ENCODE measurements around the gene HDLBP. TPM values are rescaled to one million over a fixed set of nuclear protein-coding genes. Genes with fewer than 3 reads are reported as not detected.

HDLBP gene
- total RNA-seq, 1 experiment from 2014 or later, result 908 TPM

GRCh38 chr2:241268716-241269445 is 46.6 kb downstream of the HDLBP start:
- BruUV-seq (replicated peaks), result no TSS peak
- Histone ChIP-seq H3K27ac (no peak overlapping the region), H3K9me3 (ENCODE audit: insufficient read depth, low read depth) (no peaks in the 10 kb centered on the region), H3F3A (ENCODE audit: insufficient read depth, low read depth) (peaks cover 23% of the 10 kb centered on the region; the same call in 1 of the 2 replicates), H2AFZ (no peak overlapping the region), H3K36me3 (ENCODE audit: low read depth) (peaks cover 40% of the 10 kb centered on the region), H3K9me2 (ENCODE audit: insufficient read depth) (no peaks in the 10 kb centered on the region), H3K79me2 (ENCODE audit: low read depth) (peaks cover 62% of the 10 kb centered on the region), H4K20me1 (ENCODE audit: insufficient read depth) (peaks cover 74% of the 10 kb centered on the region), H3K4me3 (no peak overlapping the region), H3K27me3 (ENCODE audit: insufficient read depth, low read depth) (no peaks in the 10 kb centered on the region), H3K4me2 (no peak overlapping the region), H3K4me1 (replicated peaks; ENCODE audit: insufficient read depth) (peaks cover 31% of the 10 kb centered on the region)
- no peak for TF ChIP-seq EZH2 (IDR thresholded peaks at IDR 0.05; ENCODE audit: low read depth)
- TF ChIP-seq, protein P1, sequence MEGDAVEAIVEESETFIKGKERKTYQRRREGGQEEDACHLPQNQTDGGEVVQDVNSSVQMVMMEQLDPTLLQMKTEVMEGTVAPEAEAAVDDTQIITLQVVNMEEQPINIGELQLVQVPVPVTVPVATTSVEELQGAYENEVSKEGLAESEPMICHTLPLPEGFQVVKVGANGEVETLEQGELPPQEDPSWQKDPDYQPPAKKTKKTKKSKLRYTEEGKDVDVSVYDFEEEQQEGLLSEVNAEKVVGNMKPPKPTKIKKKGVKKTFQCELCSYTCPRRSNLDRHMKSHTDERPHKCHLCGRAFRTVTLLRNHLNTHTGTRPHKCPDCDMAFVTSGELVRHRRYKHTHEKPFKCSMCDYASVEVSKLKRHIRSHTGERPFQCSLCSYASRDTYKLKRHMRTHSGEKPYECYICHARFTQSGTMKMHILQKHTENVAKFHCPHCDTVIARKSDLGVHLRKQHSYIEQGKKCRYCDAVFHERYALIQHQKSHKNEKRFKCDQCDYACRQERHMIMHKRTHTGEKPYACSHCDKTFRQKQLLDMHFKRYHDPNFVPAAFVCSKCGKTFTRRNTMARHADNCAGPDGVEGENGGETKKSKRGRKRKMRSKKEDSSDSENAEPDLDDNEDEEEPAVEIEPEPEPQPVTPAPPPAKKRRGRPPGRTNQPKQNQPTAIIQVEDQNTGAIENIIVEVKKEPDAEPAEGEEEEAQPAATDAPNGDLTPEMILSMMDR (conservative IDR thresholded peaks at IDR 0.05), result no peak
- ChIA-PET POLR2A (ENCODE audit: unreplicated experiment) (interaction anchor here (0.6 kb wide), 1 partner anchor 434 kb away, joined by 6 read pairs; no protein-coding TSS in a partner anchor), CTCF (no interaction called here)
- intact Hi-C loops (cut with micrococcal nuclease; ENCODE audit: unreplicated experiment), result no loop called here
- peak; percentile 31 to 54 for DNase-seq

GRCh38 chr2:241268306-241268705 is 47.2 kb downstream of the HDLBP start:
- no TSS peak for BruUV-seq (replicated peaks)
- peaks cover 65% of the 10 kb centered on the region for H3K79me2 ChIP-seq (ENCODE audit: low read depth)
- TF ChIP-seq, protein P1 (conservative IDR thresholded peaks at IDR 0.05), result no peak
- TF ChIP-seq EZH2 (IDR thresholded peaks at IDR 0.05; ENCODE audit: low read depth), result no peak
- no peak overlapping the region for H3K4me3 ChIP-seq
- H3K9me2 ChIP-seq (ENCODE audit: insufficient read depth), result no peaks in the 10 kb centered on the region
- peaks cover 18% of the 10 kb centered on the region; the same call in 1 of the 2 replicates for H3F3A ChIP-seq (ENCODE audit: insufficient read depth, low read depth)
- H3K4me2 ChIP-seq, result no peak overlapping the region
- peaks cover 45% of the 10 kb centered on the region for H3K36me3 ChIP-seq (ENCODE audit: low read depth)
- ChIA-PET POLR2A (ENCODE audit: unreplicated experiment) (no interaction called here), CTCF (no interaction called here)
- no peak overlapping the region for H2AFZ ChIP-seq
- H4K20me1 ChIP-seq (ENCODE audit: insufficient read depth), result peaks cover 72% of the 10 kb centered on the region
- DNase-seq, result no peak
- no peaks in the 10 kb centered on the region for H3K27me3 ChIP-seq (ENCODE audit: insufficient read depth, low read depth)
- H3K4me1 ChIP-seq (replicated peaks; ENCODE audit: insufficient read depth), result peaks cover 31% of the 10 kb centered on the region
- H3K27ac ChIP-seq, result no peak overlapping the region
- intact Hi-C loops (cut with micrococcal nuclease; ENCODE audit: unreplicated experiment), result no loop called here
- no peaks in the 10 kb centered on the region for H3K9me3 ChIP-seq (ENCODE audit: insufficient read depth, low read depth)

GRCh38 chr2:241267249-241268067 is 48.0 kb downstream of the HDLBP start:
- ChIA-PET POLR2A (ENCODE audit: unreplicated experiment) (no interaction called here), CTCF (interaction anchor here (0.7 kb wide), 1 partner anchor 365 kb away, joined by 3 read pairs; no protein-coding TSS in a partner anchor)
- peaks cover 27% of the 10 kb centered on the region for H3K4me1 ChIP-seq (replicated peaks; ENCODE audit: insufficient read depth)
- no peak overlapping the region for H2AFZ ChIP-seq
- no peak overlapping the region for H3K4me3 ChIP-seq
- H3K79me2 ChIP-seq (ENCODE audit: low read depth), result peaks cover 64% of the 10 kb centered on the region
- no peak overlapping the region for H3K27ac ChIP-seq
- H4K20me1 ChIP-seq (ENCODE audit: insufficient read depth), result peaks cover 73% of the 10 kb centered on the region
- H3K27me3 ChIP-seq (ENCODE audit: insufficient read depth, low read depth), result no peaks in the 10 kb centered on the region
- H3K36me3 ChIP-seq (ENCODE audit: low read depth), result peaks cover 54% of the 10 kb centered on the region
- H3K9me3 ChIP-seq (ENCODE audit: insufficient read depth, low read depth), result no peaks in the 10 kb centered on the region
- DNase-seq, result no peak
- H3K9me2 ChIP-seq (ENCODE audit: insufficient read depth), result no peaks in the 10 kb centered on the region
- intact Hi-C loops (cut with micrococcal nuclease; ENCODE audit: unreplicated experiment), result no loop called here
- TF ChIP-seq EZH2 (IDR thresholded peaks at IDR 0.05; ENCODE audit: low read depth), result no peak
- TF ChIP-seq, protein P1 (conservative IDR thresholded peaks at IDR 0.05), result no peak
- H3F3A ChIP-seq (ENCODE audit: insufficient read depth, low read depth), result peaks cover 13% of the 10 kb centered on the region; the same call in 1 of the 2 replicates
- H3K4me2 ChIP-seq, result no peak overlapping the region
- no TSS peak for BruUV-seq (replicated peaks)

All from PC-9 (cell line).